Adrenal gland (tissue), 12 donors: ENCODE data around the gene GDAP1L1. TPM values are rescaled to one million over a fixed set of nuclear protein-coding genes. Genes with fewer than 3 reads are reported as not detected.

ENCODE experiments used
- DNase-seq, 7 donors: peaks; one replicate each; pipeline ENCODE4 v3.0.0-alpha.2; 2019 to 2020
- H3K27ac ChIP-seq, 5 donors: fragments of 200-600 bp; sonication (generic) in 4 of 5; 1 replicate in 3 of 5; 2 replicates in 2 of 5; pipeline versions ENCODE4 v1.5.1 to v1.8.0; 2016 to 2020; ENCODE audit warnings: mild to moderate bottlenecking in 1 of 5
- H3K27me3 ChIP-seq: fragments of 200-600 bp; 2 replicates; pipeline ENCODE4 v1.8.0; 2021
- H3K36me3 ChIP-seq, 2 donors: fragments of 200-600 bp; replicated peaks in 1 of 2; 1 replicate in 1 of 2; 2 replicates in 1 of 2; pipeline versions ENCODE4 v1.5.1 to v1.8.0; 2018 to 2022
- H3K4me1 ChIP-seq, 2 donors: fragments of 200-600 bp; replicated peaks in 1 of 2; 1 replicate in 1 of 2; 2 replicates in 1 of 2; pipeline versions ENCODE4 v1.5.1 to v1.8.0; 2018 to 2021
- H3K4me3 ChIP-seq, 4 donors: fragments of 200-600 bp; sonication (generic) in 3 of 4; one replicate each; pipeline ENCODE4 v1.5.1; 2016 to 2018
- H3K9me3 ChIP-seq, 3 donors: fragments of 200-600 bp; sonication (generic) in 1 of 3; replicated peaks in 1 of 3; 1 replicate in 2 of 3; 2 replicates in 1 of 3; pipeline versions ENCODE4 v1.5.1 to v1.8.0; 2016 to 2021
- CTCF ChIP-seq, 6 experiments: fragments of 450-650 bp in 4 of 6; fragments of 200-600 bp in 2 of 6; sonication (generic) in 1 of 6; IDR thresholded peaks; 1 replicate in 5 of 6; 2 replicates in 1 of 6; pipeline versions ENCODE4 v1.5.1 to v1.8.0; 2016 to 2021; ENCODE audit warnings: antibody characterized with exemption in 6 of 6, mild to moderate bottlenecking in 2 of 6, moderate library complexity in 1 of 6
- POLR2A ChIP-seq, 2 donors: fragments of 450-650 bp; IDR thresholded peaks; one replicate each; pipeline ENCODE4 v1.6.1; 2017; ENCODE audit warnings: antibody characterized with exemption in 2 of 2, mild to moderate bottlenecking in 2 of 2, moderate library complexity in 1 of 2
- WGBS, 4 donors: extraction: QIAGEN DNeasy Blood & Tissue Kit in 2 of 4; methylation state at CpG; one replicate each; pipeline versions ENCODE4 v1.1.5 to v1.1.7; 2013 to 2017; 5-methylcytosine and 5-hydroxymethylcytosine counted together
- intact Hi-C, 2 donors: fragments of 100-400 bp; cut with DNase I; formaldehyde crosslinking; loops; one replicate each; pipeline versions ENCODE4 v1.14.1 to v1.15.0; 2022 to 2023
- polyA plus RNA-seq, 3 donors: library from polyadenylated mRNA; stranded (reverse); fragments of 200-250 nt in 2 of 3; fragments of 350-450 nt in 1 of 3; fragmentation: Illumina TruSeq in 1 of 3; extraction: RNeasy Lipid Tissue Mini Kit (QIAGEN cat#74804) in 1 of 3; gene quantifications; one replicate each; pipeline ENCODE4 v1.2.3, GENCODE V29; 2013 to 2014
- total RNA-seq, 9 donors: library from RNA; depleted of rRNA in 4 of 9; stranded (reverse); fragments of >200 nt in 4 of 9; fragments of 120-200 nt in 1 of 9; fragmentation: NEBNext Ultra II Directional in 1 of 9; extraction: Animal tissue kit (Norgen Biotek cat#: 25700) in 1 of 9; gene quantifications; one replicate each; pipeline versions ENCODE4 v1.1.0 to v1.2.4, GENCODE V29; 2013 to 2023
- donor health status: healthy with polysubstance abuse.
- donor health status: Bipolar disorder and iron deficiency.
- donor health status: DM: yes; HTN: yes; CAD: no.
- donor health status: DM: no; HTN: no; CAD: no.
- donor health status: DM: no; HTN: no; CAD: no.
- donor health status: DM: yes; HTN: yes; CAD: no.

GDAP1L1 gene
- total and polyA plus RNA-seq, 12 donors = 0.51 to 8.0 (median 1.4) TPM

- Histone ChIP-seq H3K4me3 (no peak overlapping the region), H3K27me3 (no peaks in the 10 kb centered on the region), H3K9me3 (no peaks in the 10 kb centered on the region), H3K4me1 (no peaks in the 10 kb centered on the region), H3K36me3 (no peaks in the 10 kb centered on the region), H3K27ac (no peak overlapping the region)
- no peak for DNase-seq
- 69 to 78% (median 73%) methylated on average over 7 of the region's 7 CpGs for WGBS, 4 donors
- intact Hi-C loops = no loop called here
- TF ChIP-seq CTCF (IDR thresholded peaks at IDR 0.05) (no peak), POLR2A (IDR thresholded peaks at IDR 0.05) (no peak)
Observed at GRCh38 chr20:44222633-44223368, 24.3 kb upstream of the GDAP1L1 start.

- no peak overlapping the region for H3K27ac ChIP-seq
- H3K9me3 ChIP-seq = no peaks in the 10 kb centered on the region
- TF ChIP-seq CTCF (IDR thresholded peaks at IDR 0.05) (no peak), POLR2A (IDR thresholded peaks at IDR 0.05) (no peak)
- H3K36me3 ChIP-seq = no peaks in the 10 kb centered on the region
- intact Hi-C loops = no loop called here
- no peaks in the 10 kb centered on the region for H3K4me1 ChIP-seq
- no peak overlapping the region for H3K4me3 ChIP-seq
- DNase-seq = no peak
- H3K27me3 ChIP-seq = no peaks in the 10 kb centered on the region
- WGBS, 4 donors = 86 to 89% (median 88%) methylated on average over 5 of the region's 5 CpGs
Observed at GRCh38 chr20:44223721-44224120, 23.4 kb upstream of the GDAP1L1 start.

- Histone ChIP-seq H3K9me3 (no peaks in the 10 kb centered on the region), H3K4me1 (no peaks in the 10 kb centered on the region), H3K4me3 (no peak overlapping the region), H3K27ac (no peak overlapping the region), H3K36me3 (no peaks in the 10 kb centered on the region), H3K27me3 (no peaks in the 10 kb centered on the region)
- TF ChIP-seq POLR2A (IDR thresholded peaks at IDR 0.05) (no peak), CTCF (IDR thresholded peaks at IDR 0.05) (no peak)
- DNase-seq = no peak
- intact Hi-C loops = no loop called here
- WGBS, 4 donors = 87 to 95% (median 92%) methylated on average over 5 of the region's 5 CpGs
Observed at GRCh38 chr20:44224637-44225036, 22.5 kb upstream of the GDAP1L1 start.

- Histone ChIP-seq H3K27me3 (no peaks in the 10 kb centered on the region), H3K4me3 (no peak overlapping the region), H3K36me3 (no peaks in the 10 kb centered on the region), H3K27ac (no peak overlapping the region), H3K9me3 (no peaks in the 10 kb centered on the region), H3K4me1 (no peaks in the 10 kb centered on the region)
- TF ChIP-seq POLR2A (IDR thresholded peaks at IDR 0.05) = no peak
- no peak for TF ChIP-seq CTCF (IDR thresholded peaks at IDR 0.05)
- intact Hi-C loops = no loop called here
- DNase-seq = no peak
- WGBS, 4 donors = 73 to 77% (median 75%) methylated on average over 17 of the region's 17 CpGs
Observed at GRCh38 chr20:44228465-44229258, 18.4 kb upstream of the GDAP1L1 start.
